BJ (cell line): Measurements from ENCODE around the gene FADD. TPM values are rescaled to one million over a fixed set of nuclear protein-coding genes. Genes with fewer than 3 reads are reported as not detected.

ENCODE experiments used
- CTCF ChIA-PET: fragments of 350-600 bp; formaldehyde crosslinking; extraction: SDS; loops from one replicate; lab custom pipeline; 2021; ENCODE audit warnings: antibody characterized with exemption, inconsistent platforms; lab: Yijun Ruan, JAX
- POLR2A ChIA-PET: fragments of 300-600 bp; sonication (Branson Sonifier 250); formaldehyde crosslinking; extraction: SDS; loops from one replicate; lab custom pipeline; 2021; ENCODE audit warnings: antibody characterized with exemption; lab: Charles Lee
- DNase-seq: peaks from one replicate; pipeline ENCODE4 v3.0.0-alpha.2; 2011; ENCODE audit warnings: low read depth
- H3K27me3 ChIP-seq: 2 replicates; pipeline ENCODE4 v1.6.0; 2011; ENCODE audit warnings: low read length; ENCODE audit not compliant: control insufficient read depth, insufficient read depth
- H3K36me3 ChIP-seq: 2 replicates; pipeline ENCODE4 v1.5.1; 2011; ENCODE audit warnings: low read length; ENCODE audit not compliant: control insufficient read depth, insufficient read depth
- H3K4me3 ChIP-seq: 2 replicates; pipeline ENCODE4 v1.5.1; 2011; ENCODE audit warnings: low read depth, mild to moderate bottlenecking, control low read depth, low read length
- polyA plus RNA-seq: library from polyadenylated mRNA; depleted of rRNA; stranded (reverse); fragments of >200 nt; gene quantifications from 2 replicates; pipeline ENCODE4 v1.2.3, GENCODE V29; 2011
- TF ChIP-seq, protein P1 (sequence below): IDR thresholded peaks from 2 replicates; pipeline ENCODE4 v1.5.1; 2011; ENCODE audit warnings: low read depth, mild to moderate bottlenecking, control low read depth, inconsistent platforms, low read length, moderate library complexity; ENCODE audit not compliant: insufficient read depth

FADD gene
- polyA plus RNA-seq, 1 experiment, result 41.3 TPM

DNA sequence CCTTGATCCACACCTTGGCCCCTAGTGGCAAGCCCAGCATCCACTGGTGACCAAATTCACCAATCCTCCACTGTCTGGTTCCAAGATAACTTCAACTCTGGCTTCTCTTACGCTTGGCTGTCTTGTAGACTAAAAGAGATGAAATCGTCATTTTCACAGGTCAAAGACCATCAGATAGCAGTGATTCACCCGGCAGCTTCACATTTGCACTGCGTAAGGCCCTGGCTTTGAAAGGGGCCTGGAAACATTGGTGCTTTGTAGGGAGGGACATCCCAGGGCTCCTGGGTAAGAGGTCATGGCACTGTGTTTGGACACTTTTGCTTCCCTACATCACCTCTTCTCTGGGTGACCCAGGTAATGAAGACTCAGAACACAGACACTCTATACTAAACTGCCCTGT lies 30.1 kb upstream of the FADD start:
- Histone ChIP-seq H3K4me3 (no peak overlapping the region), H3K36me3 (no peaks in the 10 kb centered on the region), H3K27me3 (peaks cover 2% of the 10 kb centered on the region)
- no peak for DNase-seq
- ChIA-PET CTCF (interaction anchor here (1.0 to 1.7 kb wide), 2 partner anchors 23 to 233 kb away, joined by 3 to 5 read pairs; no protein-coding TSS in a partner anchor), POLR2A (no interaction called here)
- TF ChIP-seq, protein P1, sequence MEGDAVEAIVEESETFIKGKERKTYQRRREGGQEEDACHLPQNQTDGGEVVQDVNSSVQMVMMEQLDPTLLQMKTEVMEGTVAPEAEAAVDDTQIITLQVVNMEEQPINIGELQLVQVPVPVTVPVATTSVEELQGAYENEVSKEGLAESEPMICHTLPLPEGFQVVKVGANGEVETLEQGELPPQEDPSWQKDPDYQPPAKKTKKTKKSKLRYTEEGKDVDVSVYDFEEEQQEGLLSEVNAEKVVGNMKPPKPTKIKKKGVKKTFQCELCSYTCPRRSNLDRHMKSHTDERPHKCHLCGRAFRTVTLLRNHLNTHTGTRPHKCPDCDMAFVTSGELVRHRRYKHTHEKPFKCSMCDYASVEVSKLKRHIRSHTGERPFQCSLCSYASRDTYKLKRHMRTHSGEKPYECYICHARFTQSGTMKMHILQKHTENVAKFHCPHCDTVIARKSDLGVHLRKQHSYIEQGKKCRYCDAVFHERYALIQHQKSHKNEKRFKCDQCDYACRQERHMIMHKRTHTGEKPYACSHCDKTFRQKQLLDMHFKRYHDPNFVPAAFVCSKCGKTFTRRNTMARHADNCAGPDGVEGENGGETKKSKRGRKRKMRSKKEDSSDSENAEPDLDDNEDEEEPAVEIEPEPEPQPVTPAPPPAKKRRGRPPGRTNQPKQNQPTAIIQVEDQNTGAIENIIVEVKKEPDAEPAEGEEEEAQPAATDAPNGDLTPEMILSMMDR, result no peak

DNA sequence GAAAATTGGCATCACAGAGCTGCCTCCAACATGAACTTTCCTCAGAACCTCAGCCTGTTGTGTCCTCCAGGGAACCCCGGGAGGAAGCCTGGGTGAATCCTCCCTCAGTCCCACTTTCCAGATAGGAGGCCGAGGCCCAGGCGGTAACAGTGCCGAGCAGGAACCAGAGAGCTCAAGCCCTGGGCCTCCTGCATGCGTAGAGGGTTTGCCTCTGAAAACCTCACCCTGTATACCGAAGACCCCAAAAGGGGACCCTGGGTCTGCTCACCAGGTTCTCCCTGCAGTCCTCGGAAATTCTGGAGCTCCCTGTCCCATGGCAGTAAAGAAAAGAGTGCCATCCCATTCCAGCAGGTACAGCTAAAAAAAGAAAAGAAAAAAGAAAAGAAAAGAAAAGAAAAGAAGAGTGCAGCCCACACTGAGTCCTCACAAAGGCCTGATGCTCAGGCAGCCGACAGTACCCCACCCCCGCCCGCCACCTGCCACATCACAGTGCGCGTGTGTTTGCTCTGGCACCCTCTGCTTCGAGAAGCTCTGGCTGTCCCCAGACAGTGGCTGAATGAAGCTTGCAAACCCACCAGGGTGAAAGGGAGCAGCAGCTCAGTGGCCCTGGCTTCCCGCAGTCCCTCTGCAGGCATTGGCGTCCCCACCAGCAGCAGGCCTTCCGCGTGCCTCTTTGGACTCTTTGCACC lies 28.4 kb upstream of the FADD start:
- Histone ChIP-seq H3K27me3 (peaks cover 2% of the 10 kb centered on the region; the same call in 1 of the 2 replicates), H3K36me3 (no peaks in the 10 kb centered on the region), H3K4me3 (no peak overlapping the region)
- no peak for DNase-seq
- CTCF ChIA-PET, result interaction anchor here (0.7 to 2.0 kb wide), 5 partner anchors 15 to 264 kb away, joined by 3 to 9 read pairs (median 5); no protein-coding TSS in a partner anchor
- POLR2A ChIA-PET, result no interaction called here
- TF ChIP-seq, protein P1, result no peak

DNA sequence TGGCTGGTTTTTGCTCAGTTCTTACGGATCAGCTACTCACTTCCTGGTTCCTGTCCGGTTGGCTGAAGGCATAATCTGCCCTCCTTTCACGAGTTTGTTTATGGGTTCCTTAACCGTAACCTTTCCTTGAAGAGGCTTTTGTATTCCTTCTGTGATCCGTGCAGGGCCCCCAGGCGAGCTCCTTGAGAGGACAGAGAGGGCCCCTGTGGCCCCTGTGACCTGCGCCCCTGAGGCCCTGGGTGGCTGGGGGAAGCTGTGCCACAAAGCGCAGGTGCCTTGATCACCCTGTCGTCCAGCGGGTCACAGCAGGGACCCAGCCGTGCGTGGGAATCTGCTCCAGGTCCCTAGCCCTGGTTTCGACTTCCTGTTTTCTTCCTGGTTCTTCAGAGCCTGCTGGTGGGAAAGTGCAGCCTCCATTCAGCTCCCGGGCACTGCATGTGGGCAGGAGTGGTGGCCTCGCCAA lies 27.8 kb upstream of the FADD start:
- no peaks in the 10 kb centered on the region for H3K36me3 ChIP-seq
- H3K27me3 ChIP-seq, result peaks cover 2% of the 10 kb centered on the region
- H3K4me3 ChIP-seq, result no peak overlapping the region
- ChIA-PET POLR2A (no interaction called here), CTCF (interaction anchor here (0.7 to 2.0 kb wide), 5 partner anchors 16 to 264 kb away, joined by 3 to 9 read pairs (median 5); no protein-coding TSS in a partner anchor)
- DNase-seq, result no peak
- TF ChIP-seq, protein P1, result no peak

DNA sequence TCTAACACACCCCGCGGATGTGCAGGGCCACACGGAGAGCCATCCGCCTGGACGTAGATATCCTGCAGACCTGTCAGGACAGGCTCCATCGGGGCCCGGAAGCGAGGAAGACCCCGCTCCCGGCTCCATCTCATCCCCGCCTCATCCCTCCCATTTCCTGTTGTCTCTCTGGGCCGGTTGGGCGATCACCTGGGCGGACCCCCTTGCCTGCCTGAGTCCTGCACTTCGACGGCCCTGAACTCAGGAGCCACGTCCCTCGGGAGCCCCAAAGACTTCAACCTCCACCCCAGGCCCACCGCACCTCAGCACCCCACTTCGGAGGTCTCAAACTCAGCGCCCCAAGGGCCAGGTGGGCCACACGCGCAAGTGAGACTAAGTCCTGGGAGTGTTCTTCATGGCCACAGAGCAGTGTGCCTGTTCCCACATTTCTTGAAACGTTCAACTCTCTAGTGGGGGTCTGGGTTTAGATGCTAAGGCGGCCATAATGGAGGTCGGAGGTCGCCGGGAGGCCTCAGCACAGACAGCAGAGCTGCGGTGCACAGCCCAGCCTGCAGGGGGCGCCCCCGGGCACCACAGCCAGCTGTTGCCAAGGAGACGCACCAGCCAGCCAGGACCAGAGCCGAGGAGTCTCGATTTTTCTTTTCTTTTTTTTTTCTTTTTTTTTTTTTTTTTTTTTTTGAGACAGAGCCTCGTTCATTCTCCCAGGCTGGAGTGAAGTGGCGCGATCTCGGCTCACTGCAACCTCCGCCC lies 26.0 kb upstream of the FADD start:
- Histone ChIP-seq H3K36me3 (no peaks in the 10 kb centered on the region), H3K27me3 (no peaks in the 10 kb centered on the region; the same call in 1 of the 2 replicates), H3K4me3 (no peak overlapping the region)
- POLR2A ChIA-PET, result no interaction called here
- TF ChIP-seq, protein P1, result peak; percentile 51
- CTCF ChIA-PET, result interaction anchor here (1.1 kb wide), 1 partner anchor 267 kb away, joined by 3 read pairs; no protein-coding TSS in a partner anchor
- DNase-seq, result no peak

DNA sequence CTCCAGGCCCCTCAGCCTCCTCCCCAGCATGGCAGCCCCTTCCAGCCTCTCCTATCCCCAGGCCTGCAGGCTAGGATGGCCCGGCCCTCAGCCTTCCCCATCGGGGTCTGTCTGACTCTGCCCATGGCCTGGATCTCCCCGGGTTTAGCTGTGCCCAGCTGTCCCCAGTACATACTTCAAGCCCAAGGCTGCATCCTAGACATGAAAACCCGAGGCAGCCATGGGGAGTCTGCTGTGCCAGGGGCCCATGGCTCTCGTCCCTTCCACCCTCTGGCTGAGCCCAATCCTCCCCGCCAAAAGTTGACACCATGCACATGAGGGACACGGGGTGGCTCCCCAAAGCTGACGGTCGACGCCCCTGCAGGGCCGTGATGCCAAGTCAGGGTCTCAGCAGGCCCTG lies 22.2 kb upstream of the FADD start:
- no peak for DNase-seq
- no peaks in the 10 kb centered on the region for H3K36me3 ChIP-seq
- TF ChIP-seq, protein P1, result no peak
- H3K27me3 ChIP-seq, result no peaks in the 10 kb centered on the region; the same call in 1 of the 2 replicates
- POLR2A ChIA-PET, result no interaction called here
- CTCF ChIA-PET, result interaction anchor here (1.5 to 2.0 kb wide), 2 partner anchors 15 to 271 kb away, joined by 4 read pairs; no protein-coding TSS in a partner anchor
- no peak overlapping the region for H3K4me3 ChIP-seq
